ENCODE data around the gene OSBPL10.

- TF ChIP-seq CTCF (conservative IDR thresholded peaks at IDR 0.05 in 1 of 2, IDR thresholded peaks at IDR 0.05 in 1 of 2; ENCODE audit: low read depth in 1 of 2, low read length in 2 of 2), result no peak
- TF ChIP-seq EZH2 (IDR thresholded peaks at IDR 0.05; ENCODE audit: low read length, missing control alignments), result no peak
Measured at GRCh38 chr3:31793821-31794220, 187.2 kb downstream of the OSBPL10 start.

Measured in fibroblast of lung (primary cell).